Loucy (cell line): ENCODE results near the gene RAET1E.

ENCODE experiments used
- H2AFZ ChIP-seq: fragments of 200-600 bp; sonication (generic); 2 replicates; pipeline ENCODE4 v1.6.0; 2016; ENCODE audit warnings: antibody characterized with exemption, mild to moderate bottlenecking, low read length, moderate library complexity
- H3F3A ChIP-seq: fragments of 200-600 bp; 2 replicates; pipeline ENCODE4 v1.6.0; 2016; ENCODE audit warnings: antibody characterized with exemption, low read depth, mild to moderate bottlenecking
- H3K27me3 ChIP-seq: fragments of 200-600 bp; sonication (generic); 2 replicates; pipeline ENCODE4 v1.6.1; 2014; ENCODE audit warnings: low read length, mild to moderate bottlenecking; ENCODE audit not compliant: insufficient read depth, poor library complexity, severe bottlenecking
- H3K36me3 ChIP-seq: fragments of 200-600 bp; sonication (generic); 2 replicates; pipeline ENCODE4 v1.6.1; 2016; ENCODE audit warnings: low read length; ENCODE audit not compliant: insufficient read depth
- H3K4me1 ChIP-seq: fragments of 200-600 bp; sonication (generic); 2 replicates; pipeline ENCODE4 v1.5.1; 2014; ENCODE audit warnings: low read length, mild to moderate bottlenecking; ENCODE audit not compliant: insufficient read depth, poor library complexity, severe bottlenecking
- H3K4me2 ChIP-seq: fragments of 200-600 bp; sonication (generic); 2 replicates; pipeline ENCODE4 v1.6.0; 2014; ENCODE audit warnings: antibody characterized with exemption, low read length, low read depth, mild to moderate bottlenecking; ENCODE audit not compliant: poor library complexity, severe bottlenecking
- H3K4me3 ChIP-seq: fragments of 200-600 bp; sonication (generic); 2 replicates; pipeline ENCODE4 v1.5.1; 2014; ENCODE audit warnings: low read length, mild to moderate bottlenecking, mixed read lengths; ENCODE audit not compliant: poor library complexity, severe bottlenecking
- H3K79me2 ChIP-seq: fragments of 200-600 bp; sonication (generic); 2 replicates; pipeline ENCODE4 v1.6.1; 2014; ENCODE audit warnings: low read length; ENCODE audit not compliant: insufficient read depth
- H3K9ac ChIP-seq: fragments of 200-600 bp; sonication (generic); 2 replicates; pipeline ENCODE4 v1.6.0; 2014; ENCODE audit warnings: mild to moderate bottlenecking, low read depth, low read length, moderate library complexity; ENCODE audit not compliant: poor library complexity, severe bottlenecking
- H3K9me2 ChIP-seq: fragments of 200-600 bp; sonication (generic); replicated peaks from 2 replicates; pipeline ENCODE4 v1.6.1; 2016; ENCODE audit warnings: low read depth, low read length, mixed read lengths
- H3K9me3 ChIP-seq: fragments of 200-600 bp; sonication (generic); 2 replicates; pipeline ENCODE4 v1.6.1; 2014; ENCODE audit warnings: mild to moderate bottlenecking, antibody characterized with exemption, low read length, low read depth; ENCODE audit not compliant: insufficient read depth
- H4K20me1 ChIP-seq: fragments of 200-600 bp; sonication (generic); 2 replicates; pipeline ENCODE4 v1.6.0; 2014; ENCODE audit warnings: antibody characterized with exemption, low read length, mild to moderate bottlenecking; ENCODE audit not compliant: insufficient read depth, poor library complexity, severe bottlenecking
- CTCF ChIP-seq: fragments of 200-600 bp; sonication (generic); conservative IDR thresholded peaks from 2 replicates; pipeline ENCODE4 v1.5.1; 2014; ENCODE audit warnings: mild to moderate bottlenecking, antibody characterized with exemption, low read length
- EZH2phosphoT487 ChIP-seq: fragments of 200-600 bp; IDR thresholded peaks from 2 replicates; pipeline ENCODE4 v1.6.1; 2018; ENCODE audit warnings: antibody characterized with exemption, mild to moderate bottlenecking, moderate library complexity, borderline replicate concordance

The RAET1E gene

GRCh38 chr6:149905911-149906371, 8.0 kb upstream of the RAET1E start:
- TF ChIP-seq EZH2phosphoT487 = no peak
- TF ChIP-seq CTCF = no peak
- H3K9ac ChIP-seq = no peak overlapping the region
- H3K9me3 ChIP-seq = peaks cover 9% of the 10 kb centered on the region; the same call in 1 of the 2 replicates
- H3K79me2 ChIP-seq = no peaks in the 10 kb centered on the region
- H3K4me3 ChIP-seq = no peak overlapping the region
- no peaks in the 10 kb centered on the region for H4K20me1 ChIP-seq
- H2AFZ ChIP-seq = no peak overlapping the region
- no peaks in the 10 kb centered on the region for H3K27me3 ChIP-seq
- no peaks in the 10 kb centered on the region for H3K36me3 ChIP-seq
- H3K9me2 ChIP-seq = no peaks in the 10 kb centered on the region
- no peak overlapping the region for H3K4me2 ChIP-seq
- no peaks in the 10 kb centered on the region for H3F3A ChIP-seq
- no peaks in the 10 kb centered on the region for H3K4me1 ChIP-seq

- Histone ChIP-seq H3K9me2 (no peaks in the 10 kb centered on the region), H2AFZ (no peak overlapping the region), H3K4me3 (no peak overlapping the region), H3K9me3 (peaks cover 9% of the 10 kb centered on the region; the same call in 1 of the 2 replicates), H3K4me2 (no peak overlapping the region), H3K9ac (no peak overlapping the region), H4K20me1 (no peaks in the 10 kb centered on the region), H3K4me1 (no peaks in the 10 kb centered on the region), H3K79me2 (no peaks in the 10 kb centered on the region), H3K27me3 (no peaks in the 10 kb centered on the region), H3F3A (no peaks in the 10 kb centered on the region), H3K36me3 (no peaks in the 10 kb centered on the region)
- TF ChIP-seq EZH2phosphoT487 (no peak), CTCF (no peak)
Measured at GRCh38 chr6:149905371-149905910, 7.5 kb upstream of the RAET1E start.

- no peak overlapping the region for H3K4me2 ChIP-seq
- H3K4me1 ChIP-seq = no peaks in the 10 kb centered on the region
- TF ChIP-seq CTCF = no peak
- no peak for TF ChIP-seq EZH2phosphoT487
- H3F3A ChIP-seq = no peaks in the 10 kb centered on the region
- no peak overlapping the region for H3K9ac ChIP-seq
- no peaks in the 10 kb centered on the region for H3K9me2 ChIP-seq
- peaks cover 9% of the 10 kb centered on the region; the same call in 1 of the 2 replicates for H3K9me3 ChIP-seq
- H3K4me3 ChIP-seq = no peak overlapping the region
- H3K27me3 ChIP-seq = no peaks in the 10 kb centered on the region
- H2AFZ ChIP-seq = no peak overlapping the region
- no peaks in the 10 kb centered on the region for H4K20me1 ChIP-seq
- H3K79me2 ChIP-seq = no peaks in the 10 kb centered on the region
- H3K36me3 ChIP-seq = no peaks in the 10 kb centered on the region
Measured at GRCh38 chr6:149904661-149905370, 6.9 kb upstream of the RAET1E start.
